Measurements from ENCODE around the gene CEACAM3.

Gene CEACAM3

DNA sequence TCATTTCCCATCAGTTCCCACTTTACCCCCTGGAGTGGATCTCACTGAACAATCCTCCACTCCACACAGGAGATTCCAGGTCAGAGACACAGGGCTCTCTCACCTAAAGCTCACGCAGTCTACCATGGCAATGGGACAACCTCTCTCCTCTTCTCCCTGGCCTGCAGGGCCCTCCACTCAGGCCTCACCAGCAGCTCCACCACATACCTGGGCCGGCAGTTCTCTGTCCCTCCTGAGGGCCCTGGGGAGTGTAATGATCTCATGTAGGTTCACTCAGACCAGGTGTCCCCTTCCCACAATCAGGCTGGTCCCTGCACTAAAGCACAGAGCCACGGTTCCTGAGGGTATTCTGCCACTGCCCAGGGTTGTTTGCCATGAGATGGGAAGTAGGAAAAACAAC lies 15.6 kb downstream of the CEACAM3 start:
- Histone ChIP-seq H3K4me1 (ENCODE audit: control insufficient read depth in 1 of 2, insufficient read depth in 2 of 2, low read length in 2 of 2) (no peaks in the 10 kb centered on the region), H3K9me3 (ENCODE audit: control insufficient read depth in 1 of 2, low read length in 2 of 2) (no peaks in the 10 kb centered on the region), H3K27ac (ENCODE audit: low read length) (no peak overlapping the region), H3K36me3 (ENCODE audit: control insufficient read depth in 1 of 2, insufficient read depth in 2 of 2, low read length in 2 of 2) (no peaks in the 10 kb centered on the region), H3K27me3 (ENCODE audit: low read depth, low read length) (no peaks in the 10 kb centered on the region), H3K4me3 (ENCODE audit: low read depth in 1 of 2, low read length in 2 of 2) (no peak overlapping the region)

DNA sequence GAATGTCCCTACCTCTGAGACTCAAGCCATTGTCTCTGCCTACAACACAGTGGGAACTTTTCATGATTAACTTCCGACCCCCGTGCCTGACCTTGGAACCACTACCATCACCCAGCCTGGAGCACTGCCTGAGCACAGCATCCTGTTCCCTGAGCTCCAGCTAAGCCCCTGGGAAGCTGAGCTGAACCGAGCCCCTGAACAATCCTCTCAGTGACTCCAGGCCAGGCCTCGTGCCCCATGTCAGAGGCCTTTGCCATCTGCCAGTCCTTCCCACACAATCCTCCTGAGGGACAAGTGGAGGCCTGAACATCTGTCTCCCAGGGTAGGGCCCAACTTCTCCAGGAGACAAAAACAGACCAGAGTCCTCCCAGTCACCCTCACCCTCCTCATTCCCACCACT lies 17.5 kb downstream of the CEACAM3 start:
- H3K9me3 ChIP-seq (ENCODE audit: control insufficient read depth in 1 of 2, low read length in 2 of 2): no peaks in the 10 kb centered on the region

DNA sequence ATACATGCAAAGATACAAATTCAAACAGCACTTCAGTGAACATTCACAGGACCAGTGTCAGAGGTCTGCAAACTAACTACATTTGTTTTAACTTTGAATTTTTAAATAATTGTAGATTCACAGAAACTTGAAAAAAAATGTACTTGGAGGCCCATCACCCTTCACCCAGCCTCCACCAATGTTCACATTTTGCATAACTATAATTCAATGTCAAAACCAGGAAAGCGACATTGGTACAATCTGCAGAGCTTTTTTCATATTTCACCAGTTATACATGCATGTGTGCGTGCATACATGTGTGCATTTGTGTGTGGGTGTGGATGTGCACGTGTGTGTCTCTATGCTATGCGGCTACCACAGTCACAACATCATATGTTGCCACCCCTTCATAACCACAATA lies 18.9 kb downstream of the CEACAM3 start:
- no peak overlapping the region for H3K27ac ChIP-seq (ENCODE audit: low read length)
- no peaks in the 10 kb centered on the region for H3K36me3 ChIP-seq (ENCODE audit: control insufficient read depth in 1 of 2, insufficient read depth in 2 of 2, low read length in 2 of 2)
- no peaks in the 10 kb centered on the region for H3K9me3 ChIP-seq (ENCODE audit: control insufficient read depth in 1 of 2, low read length in 2 of 2)
- no peak overlapping the region for H3K4me3 ChIP-seq (ENCODE audit: low read depth in 1 of 2, low read length in 2 of 2)
- no peaks in the 10 kb centered on the region for H3K4me1 ChIP-seq (ENCODE audit: control insufficient read depth in 1 of 2, insufficient read depth in 2 of 2, low read length in 2 of 2)
- no peaks in the 10 kb centered on the region for H3K27me3 ChIP-seq (ENCODE audit: low read depth, low read length)

More for the DNA sequence above, 17.5 kb downstream of the CEACAM3 start:
- no peaks in the 10 kb centered on the region for H3K36me3 ChIP-seq (ENCODE audit: control insufficient read depth in 1 of 2, insufficient read depth in 2 of 2, low read length in 2 of 2)
- no peak overlapping the region for H3K4me3 ChIP-seq (ENCODE audit: low read depth in 1 of 2, low read length in 2 of 2)
- no peaks in the 10 kb centered on the region for H3K4me1 ChIP-seq (ENCODE audit: control insufficient read depth in 1 of 2, insufficient read depth in 2 of 2, low read length in 2 of 2)
- H3K27ac ChIP-seq (ENCODE audit: low read length): no peak overlapping the region
- no peaks in the 10 kb centered on the region for H3K27me3 ChIP-seq (ENCODE audit: low read depth, low read length)

DNA sequence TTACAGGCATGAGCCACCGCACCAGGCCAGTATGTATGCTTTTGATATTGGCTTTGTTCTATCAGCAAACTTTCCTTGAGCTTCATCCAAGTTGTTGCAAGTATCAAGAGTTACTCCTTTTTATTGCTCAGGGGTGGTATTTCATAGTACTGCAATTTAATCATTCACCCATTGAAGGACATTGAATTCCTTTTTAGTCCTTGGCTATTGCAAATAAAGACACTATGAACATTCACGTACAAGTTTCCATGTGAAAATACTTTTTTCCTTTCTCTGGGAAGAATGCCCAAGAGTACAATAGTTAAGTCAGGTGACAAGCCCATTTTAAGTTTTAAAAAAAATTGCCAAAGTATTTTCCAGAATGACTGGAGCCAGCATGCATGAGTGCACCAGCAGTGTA lies 20.4 kb downstream of the CEACAM3 start:
- H3K4me1 ChIP-seq (ENCODE audit: control insufficient read depth in 1 of 2, insufficient read depth in 2 of 2, low read length in 2 of 2): no peaks in the 10 kb centered on the region
- H3K27me3 ChIP-seq (ENCODE audit: low read depth, low read length): no peaks in the 10 kb centered on the region
- no peak overlapping the region for H3K4me3 ChIP-seq (ENCODE audit: low read depth in 1 of 2, low read length in 2 of 2)
- H3K9me3 ChIP-seq (ENCODE audit: control insufficient read depth in 1 of 2, low read length in 2 of 2): no peaks in the 10 kb centered on the region
- H3K36me3 ChIP-seq (ENCODE audit: control insufficient read depth in 1 of 2, insufficient read depth in 2 of 2, low read length in 2 of 2): no peaks in the 10 kb centered on the region
- no peak overlapping the region for H3K27ac ChIP-seq (ENCODE audit: low read length)

DNA sequence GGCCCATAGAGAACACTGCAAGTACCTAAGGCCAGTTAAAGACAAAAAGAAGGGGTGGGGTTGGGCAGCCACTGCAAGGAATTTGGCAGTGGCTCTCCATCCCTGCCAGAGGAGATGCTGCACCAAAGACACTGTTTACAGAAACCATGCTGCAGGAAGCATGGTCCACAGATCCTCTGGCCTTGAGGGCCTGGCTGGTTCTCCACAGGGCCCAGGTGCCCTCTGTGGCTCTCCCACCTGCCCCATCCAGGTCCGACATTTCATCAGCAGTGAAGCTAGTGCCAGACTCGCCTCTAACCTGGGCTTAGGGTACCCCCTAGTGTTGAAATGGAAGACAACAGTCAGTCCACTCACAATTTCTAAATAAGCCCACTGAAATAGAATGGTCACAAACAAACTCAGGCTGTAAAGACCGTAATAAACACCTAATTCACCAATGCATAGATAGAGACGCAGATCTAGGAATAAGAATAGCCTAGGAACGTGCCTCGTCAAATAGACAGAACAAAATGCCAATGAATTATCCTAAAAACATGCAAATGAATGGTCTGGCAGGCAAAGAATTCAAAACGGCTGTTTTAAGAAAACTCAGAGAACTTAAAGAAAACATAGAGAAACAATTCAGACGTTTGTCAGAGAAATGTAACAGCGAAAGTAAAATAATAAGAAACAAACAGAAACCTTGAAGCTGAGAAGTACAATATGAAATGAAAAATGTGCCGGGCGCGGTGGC lies 24.8 kb downstream of the CEACAM3 start:
- Histone ChIP-seq H3K4me3 (ENCODE audit: low read depth in 1 of 2, low read length in 2 of 2) (no peak overlapping the region), H3K36me3 (ENCODE audit: control insufficient read depth in 1 of 2, insufficient read depth in 2 of 2, low read length in 2 of 2) (no peaks in the 10 kb centered on the region), H3K27me3 (ENCODE audit: low read depth, low read length) (no peaks in the 10 kb centered on the region), H3K4me1 (ENCODE audit: control insufficient read depth in 1 of 2, insufficient read depth in 2 of 2, low read length in 2 of 2) (no peaks in the 10 kb centered on the region), H3K9me3 (ENCODE audit: control insufficient read depth in 1 of 2, low read length in 2 of 2) (no peaks in the 10 kb centered on the region), H3K27ac (ENCODE audit: low read length) (no peak overlapping the region)

DNA sequence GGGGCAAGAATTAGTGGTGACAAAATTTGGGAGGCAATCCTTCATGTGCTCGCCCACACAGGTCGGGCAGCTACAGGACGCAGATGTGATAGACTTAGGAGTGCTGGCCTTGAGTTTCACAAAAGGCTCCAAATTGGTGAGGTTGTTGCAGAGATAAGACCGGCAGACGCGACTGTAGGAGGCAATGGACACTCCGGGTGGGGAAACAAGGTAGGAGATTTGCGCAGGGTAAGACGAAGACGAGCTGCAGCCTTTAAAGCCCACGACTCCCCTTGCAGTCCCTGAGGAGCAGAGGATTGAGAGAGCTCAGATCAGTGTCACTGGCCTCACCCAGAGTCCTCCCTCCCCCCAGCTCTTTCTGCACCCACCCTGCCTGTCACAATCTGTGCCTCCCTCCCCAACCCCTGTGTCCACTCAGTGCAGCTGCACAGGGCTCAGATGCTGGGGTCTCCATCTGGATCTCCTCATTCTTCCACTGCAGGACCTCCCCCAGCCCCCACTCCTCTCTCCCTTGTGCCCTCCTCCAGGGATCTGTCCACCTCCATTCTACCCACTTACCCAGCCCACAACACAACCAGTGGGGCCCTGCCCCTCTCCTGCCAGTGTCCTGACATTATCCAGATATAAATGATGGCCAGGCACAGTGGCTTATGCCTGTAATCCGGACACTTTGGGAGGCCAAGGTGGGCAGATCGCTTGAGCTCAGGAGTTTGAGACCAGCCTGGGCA lies 41.8 kb downstream of the CEACAM3 start:
- Histone ChIP-seq H3K27me3 (ENCODE audit: low read depth, low read length) (peaks cover 3% of the 10 kb centered on the region), H3K27ac (ENCODE audit: low read length) (no peak overlapping the region), H3K4me1 (ENCODE audit: control insufficient read depth in 1 of 2, insufficient read depth in 2 of 2, low read length in 2 of 2) (no peaks in the 10 kb centered on the region), H3K9me3 (ENCODE audit: control insufficient read depth in 1 of 2, low read length in 2 of 2) (no peaks in the 10 kb centered on the region), H3K36me3 (ENCODE audit: control insufficient read depth in 1 of 2, insufficient read depth in 2 of 2, low read length in 2 of 2) (no peaks in the 10 kb centered on the region), H3K4me3 (ENCODE audit: low read depth in 1 of 2, low read length in 2 of 2) (no peak overlapping the region)

DNA sequence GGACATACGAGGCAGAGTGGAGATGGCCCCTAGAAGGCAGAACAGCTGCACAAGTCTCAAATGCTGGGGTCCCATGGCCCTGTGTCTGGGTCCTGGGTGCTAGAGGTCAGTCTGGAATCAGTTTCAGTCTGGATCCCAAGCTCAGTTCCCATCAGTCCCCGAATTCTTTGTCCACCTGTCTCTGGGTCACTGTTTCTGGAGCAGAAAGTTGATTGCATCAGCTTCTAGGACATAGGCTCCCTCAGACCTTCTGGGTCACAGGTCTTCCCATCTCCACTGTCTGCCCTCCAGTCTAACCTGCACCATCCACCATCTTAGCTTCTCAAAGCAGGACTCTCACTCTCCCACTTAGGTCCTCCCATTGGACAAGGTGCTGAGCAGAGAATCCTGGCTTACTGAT lies 42.8 kb downstream of the CEACAM3 start:
- Histone ChIP-seq H3K36me3 (ENCODE audit: control insufficient read depth in 1 of 2, insufficient read depth in 2 of 2, low read length in 2 of 2) (no peaks in the 10 kb centered on the region), H3K4me1 (ENCODE audit: control insufficient read depth in 1 of 2, insufficient read depth in 2 of 2, low read length in 2 of 2) (no peaks in the 10 kb centered on the region), H3K27ac (ENCODE audit: low read length) (no peak overlapping the region), H3K9me3 (ENCODE audit: control insufficient read depth in 1 of 2, low read length in 2 of 2) (no peaks in the 10 kb centered on the region), H3K27me3 (ENCODE audit: low read depth, low read length) (peaks cover 3% of the 10 kb centered on the region), H3K4me3 (ENCODE audit: low read depth in 1 of 2, low read length in 2 of 2) (no peak overlapping the region)

DNA sequence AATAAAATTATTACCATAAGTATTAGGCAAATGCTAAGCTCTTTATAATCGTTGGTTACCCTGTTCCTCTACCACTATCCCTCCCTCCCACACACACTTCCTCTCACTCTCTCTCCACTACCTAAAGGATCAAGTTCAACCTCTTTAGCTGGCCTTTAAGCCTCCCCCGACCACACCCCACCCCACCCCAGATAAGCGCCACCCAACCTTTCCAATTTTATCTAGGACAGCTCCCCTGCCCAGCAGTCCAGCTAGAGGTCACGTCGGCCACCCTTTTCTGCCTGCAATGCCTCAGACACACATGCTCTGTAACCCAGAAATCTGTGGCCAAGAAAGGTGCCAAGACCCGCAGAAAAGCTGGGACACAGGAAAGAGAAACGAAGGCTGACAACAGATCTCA lies 47.0 kb downstream of the CEACAM3 start:
- no peaks in the 10 kb centered on the region for H3K9me3 ChIP-seq (ENCODE audit: control insufficient read depth in 1 of 2, low read length in 2 of 2)
- H3K4me1 ChIP-seq (ENCODE audit: control insufficient read depth in 1 of 2, insufficient read depth in 2 of 2, low read length in 2 of 2): no peaks in the 10 kb centered on the region
- no peak overlapping the region for H3K4me3 ChIP-seq (ENCODE audit: low read depth in 1 of 2, low read length in 2 of 2)
- no peak overlapping the region for H3K27ac ChIP-seq (ENCODE audit: low read length)
- no peaks in the 10 kb centered on the region for H3K27me3 ChIP-seq (ENCODE audit: low read depth, low read length)
- no peaks in the 10 kb centered on the region for H3K36me3 ChIP-seq (ENCODE audit: control insufficient read depth in 1 of 2, insufficient read depth in 2 of 2, low read length in 2 of 2)

DNA sequence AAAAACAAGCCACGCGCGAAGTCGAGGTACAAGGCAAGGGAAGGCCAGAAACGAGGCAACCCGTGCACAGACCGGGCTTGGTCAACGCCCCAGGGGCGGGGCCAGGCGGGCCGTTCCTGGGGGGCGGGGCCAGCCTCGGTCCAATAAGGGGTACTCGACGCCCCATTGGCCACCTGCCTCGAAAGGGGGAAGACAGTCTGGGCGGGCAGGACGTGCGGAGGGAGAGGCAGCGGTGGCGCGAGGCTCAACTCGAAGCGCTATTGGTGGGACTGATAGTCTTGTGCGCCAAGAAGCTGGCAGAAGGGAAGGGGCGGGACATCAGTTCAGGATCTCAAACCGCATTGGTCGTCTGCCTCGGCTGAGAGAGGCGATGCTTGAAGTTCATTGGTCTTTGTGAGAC lies 48.2 kb downstream of the CEACAM3 start, which contains the start of gene LYPD4:
LYPD4 (minus strand) TSS at position 83 of the 400 bp plus-strand sequence. CDS start 5,398 bp downstream, outside the sequence.
- Histone ChIP-seq H3K36me3 (ENCODE audit: control insufficient read depth in 1 of 2, insufficient read depth in 2 of 2, low read length in 2 of 2) (no peaks in the 10 kb centered on the region), H3K4me1 (ENCODE audit: control insufficient read depth in 1 of 2, insufficient read depth in 2 of 2, low read length in 2 of 2) (no peaks in the 10 kb centered on the region), H3K4me3 (ENCODE audit: low read depth in 1 of 2, low read length in 2 of 2) (no peak within 1 kb of the TSS), H3K27ac (ENCODE audit: low read length) (no peak within 1 kb of the TSS), H3K9me3 (ENCODE audit: control insufficient read depth in 1 of 2, low read length in 2 of 2) (no peaks in the 10 kb centered on the region), H3K27me3 (ENCODE audit: low read depth, low read length) (no peaks in the 10 kb centered on the region)

DNA sequence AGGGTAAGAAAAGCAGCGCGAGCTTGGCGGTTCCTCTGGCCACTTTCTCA lies 48.4 kb downstream of the CEACAM3 start, which contains the start of gene DMRTC2:
DMRTC2 (plus strand) TSS at position 42 of the 50 bp plus-strand sequence. CDS start 2,387 bp downstream, outside the sequence.
- Histone ChIP-seq H3K4me3 (ENCODE audit: low read depth in 1 of 2, low read length in 2 of 2) (no peak within 1 kb of the TSS), H3K9me3 (ENCODE audit: control insufficient read depth in 1 of 2, low read length in 2 of 2) (no peaks in the 10 kb centered on the region), H3K36me3 (ENCODE audit: control insufficient read depth in 1 of 2, insufficient read depth in 2 of 2, low read length in 2 of 2) (no peaks in the 10 kb centered on the region), H3K27ac (ENCODE audit: low read length) (no peak within 1 kb of the TSS), H3K27me3 (ENCODE audit: low read depth, low read length) (no peaks in the 10 kb centered on the region), H3K4me1 (ENCODE audit: control insufficient read depth in 1 of 2, insufficient read depth in 2 of 2, low read length in 2 of 2) (no peaks in the 10 kb centered on the region)

DNA sequence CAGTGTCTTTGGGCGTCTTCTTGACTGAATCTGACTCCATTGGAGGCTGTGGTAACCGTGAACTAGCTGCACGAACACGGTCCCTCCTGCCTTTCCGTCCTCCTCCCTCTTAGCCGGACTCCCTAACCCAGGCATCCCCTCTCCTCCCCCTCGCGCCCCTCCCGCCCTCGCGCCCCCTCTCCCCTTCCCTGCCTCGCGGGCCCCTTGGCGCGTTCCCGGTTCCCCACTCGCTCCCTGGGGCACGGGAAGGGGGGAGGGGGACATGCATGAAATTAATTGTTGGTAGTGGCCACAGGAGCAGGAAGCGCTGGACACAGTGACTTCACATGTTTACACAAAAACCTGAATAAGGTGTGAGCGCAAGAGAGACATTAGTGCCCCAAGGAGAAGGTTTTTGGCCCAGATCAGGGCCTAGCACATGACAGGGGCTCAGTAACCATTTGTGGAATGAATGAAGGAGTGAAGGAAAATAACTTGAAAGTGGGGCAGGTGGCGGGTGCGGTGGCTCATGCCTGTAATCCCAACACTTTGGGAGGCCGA lies 48.7 kb downstream of the CEACAM3 start:
- no peaks in the 10 kb centered on the region for H3K4me1 ChIP-seq (ENCODE audit: control insufficient read depth in 1 of 2, insufficient read depth in 2 of 2, low read length in 2 of 2)
- H3K27me3 ChIP-seq (ENCODE audit: low read depth, low read length): no peaks in the 10 kb centered on the region
- H3K4me3 ChIP-seq (ENCODE audit: low read depth in 1 of 2, low read length in 2 of 2): no peak overlapping the region
- H3K27ac ChIP-seq (ENCODE audit: low read length): no peak overlapping the region
- no peaks in the 10 kb centered on the region for H3K36me3 ChIP-seq (ENCODE audit: control insufficient read depth in 1 of 2, insufficient read depth in 2 of 2, low read length in 2 of 2)
- H3K9me3 ChIP-seq (ENCODE audit: control insufficient read depth in 1 of 2, low read length in 2 of 2): no peaks in the 10 kb centered on the region

Data from muscle layer of duodenum (tissue), 2 donors.